Mesothelial cell of epicardium (in vitro differentiated cells): ENCODE results near the gene TRIM39. TPM values are rescaled to one million over a fixed set of nuclear protein-coding genes. Genes with fewer than 3 reads are reported as not detected.

Experiments
- DNase-seq, 2 experiments: peaks; one replicate each; pipeline ENCODE4 v3.0.0; 2021; ENCODE audit warnings: low spot score in 2 of 2; ENCODE audit not compliant: unreplicated experiment in 2 of 2
- H3K27ac Mint-ChIP-seq: 2 replicates; pipeline ENCODE4 v1.8.0; 2021; ENCODE audit warnings: mixed read lengths
- H3K27me3 Mint-ChIP-seq: 2 replicates; pipeline ENCODE4 v1.8.0; 2021; ENCODE audit warnings: low read depth, mixed read lengths
- H3K36me3 Mint-ChIP-seq: 2 replicates; pipeline ENCODE4 v1.8.0; 2021; ENCODE audit warnings: mixed read lengths
- H3K4me1 Mint-ChIP-seq: 2 replicates; pipeline ENCODE4 v1.8.0; 2021; ENCODE audit warnings: mixed read lengths
- H3K4me3 Mint-ChIP-seq: 2 replicates; pipeline ENCODE4 v1.8.0; 2021; ENCODE audit warnings: mild to moderate bottlenecking, moderate library complexity, mixed read lengths
- H3K9me3 Mint-ChIP-seq: 2 replicates; pipeline ENCODE4 v1.8.0; 2021; ENCODE audit warnings: mixed read lengths
- CTCF ChIP-seq: fragments of 200-600 bp; sonication (generic); IDR thresholded peaks from one replicate; pipeline ENCODE4 v1.5.0; 2021; ENCODE audit warnings: antibody characterized with exemption; ENCODE audit not compliant: unreplicated experiment
- total RNA-seq: library from RNA; stranded (reverse); gene quantifications from 3 replicates; pipeline ENCODE4 v1.2.1, GENCODE V29; 2021

TRIM39 gene
- total RNA-seq, 1 donor from 2014 or later, result 16.7 TPM

- no peak for DNase-seq
- H3K36me3 Mint-ChIP-seq, result peaks cover 6% of the 10 kb centered on the region
- H3K4me1 Mint-ChIP-seq, result peaks cover 4% of the 10 kb centered on the region
- no peak for TF ChIP-seq CTCF
- no peak overlapping the region for H3K27ac Mint-ChIP-seq
- H3K9me3 Mint-ChIP-seq, result no peaks in the 10 kb centered on the region
- H3K27me3 Mint-ChIP-seq, result no peaks in the 10 kb centered on the region
- no peak overlapping the region for H3K4me3 Mint-ChIP-seq
Measured at GRCh38 chr6:30317913-30318589, 8.7 kb upstream of the TRIM39 start.

- no peaks in the 10 kb centered on the region for H3K9me3 Mint-ChIP-seq
- H3K27ac Mint-ChIP-seq, result no peak overlapping the region
- TF ChIP-seq CTCF, result no peak
- H3K36me3 Mint-ChIP-seq, result peaks cover 5% of the 10 kb centered on the region
- no peak overlapping the region for H3K4me3 Mint-ChIP-seq
- H3K27me3 Mint-ChIP-seq, result no peaks in the 10 kb centered on the region
- no peak for DNase-seq
- H3K4me1 Mint-ChIP-seq, result peaks cover 12% of the 10 kb centered on the region
Measured at GRCh38 chr6:30319146-30319835, 7.4 kb upstream of the TRIM39 start.

GRCh38 chr6:30321692-30322388 lies 4.9 kb upstream of the TRIM39 start:
- H3K36me3 Mint-ChIP-seq, result peaks cover 5% of the 10 kb centered on the region
- no peak overlapping the region for H3K4me3 Mint-ChIP-seq
- TF ChIP-seq CTCF, result no peak
- H3K9me3 Mint-ChIP-seq, result no peaks in the 10 kb centered on the region
- H3K4me1 Mint-ChIP-seq, result peaks cover 31% of the 10 kb centered on the region
- no peaks in the 10 kb centered on the region for H3K27me3 Mint-ChIP-seq
- no peak for DNase-seq
- H3K27ac Mint-ChIP-seq, result no peak overlapping the region

GRCh38 chr6:30322527-30323501 lies 3.9 kb upstream of the TRIM39 start:
- Mint-ChIP-seq H3K36me3 (peaks cover 5% of the 10 kb centered on the region), H3K4me3 (no peak overlapping the region), H3K9me3 (no peaks in the 10 kb centered on the region), H3K27me3 (no peaks in the 10 kb centered on the region), H3K4me1 (peaks cover 39% of the 10 kb centered on the region), H3K27ac (no peak overlapping the region)
- TF ChIP-seq CTCF, result no peak
- DNase-seq, result no peak

GRCh38 chr6:30323806-30324205 lies 2.9 kb upstream of the TRIM39 start:
- no peak for TF ChIP-seq CTCF
- H3K4me1 Mint-ChIP-seq, result peaks cover 41% of the 10 kb centered on the region
- H3K9me3 Mint-ChIP-seq, result no peaks in the 10 kb centered on the region
- H3K27me3 Mint-ChIP-seq, result no peaks in the 10 kb centered on the region
- DNase-seq, result no peak
- H3K27ac Mint-ChIP-seq, result no peak overlapping the region
- H3K36me3 Mint-ChIP-seq, result peaks cover 5% of the 10 kb centered on the region
- H3K4me3 Mint-ChIP-seq, result no peak overlapping the region
